Activated T-cell treated with anti-CD3 and anti-CD28 coated beads, Interleukin-2, amount 50 U/mL, for 72 hours (primary cell): ENCODE measurements around the gene FAM83F. TPM values are rescaled to one million over a fixed set of nuclear protein-coding genes. Genes with fewer than 3 reads are reported as not detected.
"Not testable (repeated sequence)": the region's sequence is repeated elsewhere in the genome, so short reads cannot be mapped to it uniquely, and the experiment has no call there.

Experiments used
- ATAC-seq, 2 donors: fragments of 150-1000 bp; cut with Tn5 transposase; replicated peaks in 1 of 2; 2 replicates each; pipeline ENCODE4 v1.10.0; 2021; ENCODE audit warnings: moderate library complexity in 2 of 2, mild to moderate bottlenecking in 1 of 2
- DNase-seq, 2 donors: peaks; one replicate each; pipeline ENCODE4 v3.0.0; 2021 to 2022; ENCODE audit warnings: mixed read lengths in 1 of 2
- H3K27ac Mint-ChIP-seq: one replicate; pipeline ENCODE4 v1.8.0; 2022; ENCODE audit warnings: mild to moderate bottlenecking, moderate library complexity, mixed read lengths
- H3K27me3 Mint-ChIP-seq: one replicate; pipeline ENCODE4 v1.8.0; 2022; ENCODE audit warnings: low read depth, mixed read lengths
- H3K36me3 Mint-ChIP-seq, 2 donors: one replicate each; pipeline ENCODE4 v1.8.0; 2022; ENCODE audit warnings: mixed read lengths in 2 of 2, mild to moderate bottlenecking in 1 of 2; ENCODE audit not compliant: insufficient read depth in 2 of 2
- H3K4me1 Mint-ChIP-seq: one replicate; pipeline ENCODE4 v1.8.0; 2022; ENCODE audit warnings: low read depth, mixed read lengths
- H3K4me3 Mint-ChIP-seq, 2 donors: one replicate each; pipeline ENCODE4 v1.8.0; 2022; ENCODE audit warnings: mild to moderate bottlenecking in 2 of 2, mixed read lengths in 2 of 2, moderate library complexity in 2 of 2
- H3K9me3 Mint-ChIP-seq, 2 donors: one replicate each; pipeline ENCODE4 v1.8.0; 2022; ENCODE audit warnings: mixed read lengths in 2 of 2
- total RNA-seq, 2 donors: library from RNA; stranded (reverse); gene quantifications; one replicate each; pipeline ENCODE4 v1.2.3, GENCODE V29; 2022

Gene FAM83F
- total RNA-seq, 2 donors from 2014 or later, result 0.81 to 0.89 TPM

GRCh38 chr22:40020956-40021355 lies 26.2 kb downstream of the FAM83F start:
- no peaks in the 10 kb centered on the region for H3K27me3 Mint-ChIP-seq
- no peaks in the 10 kb centered on the region for H3K9me3 Mint-ChIP-seq
- no peaks in the 10 kb centered on the region for H3K36me3 Mint-ChIP-seq
- no peak for ATAC-seq
- peaks cover 7% of the 10 kb centered on the region for H3K4me1 Mint-ChIP-seq
- DNase-seq, result no peak
- H3K4me3 Mint-ChIP-seq, result no peak overlapping the region
- H3K27ac Mint-ChIP-seq, result no peak overlapping the region

- Mint-ChIP-seq H3K27me3 (no peaks in the 10 kb centered on the region), H3K4me1 (peaks cover 7% of the 10 kb centered on the region), H3K27ac (no peak overlapping the region), H3K4me3 (no peak overlapping the region), H3K9me3 (no peaks in the 10 kb centered on the region), H3K36me3 (no peaks in the 10 kb centered on the region)
- no peak for DNase-seq
- no peak for ATAC-seq
These were observed 26.7 kb downstream of the FAM83F start for GRCh38 chr22:40021401-40022000.

GRCh38 chr22:40022536-40023240 lies 27.9 kb downstream of the FAM83F start:
- ATAC-seq, result peak; percentile 46 to 53
- no peak overlapping the region for H3K4me3 Mint-ChIP-seq
- no peaks in the 10 kb centered on the region for H3K27me3 Mint-ChIP-seq
- peaks cover 7% of the 10 kb centered on the region for H3K4me1 Mint-ChIP-seq
- no peaks in the 10 kb centered on the region for H3K9me3 Mint-ChIP-seq
- DNase-seq, result peak in 1 of 2 donors; percentile 15
- no peaks in the 10 kb centered on the region for H3K36me3 Mint-ChIP-seq
- H3K27ac Mint-ChIP-seq, result no peak overlapping the region

GRCh38 chr22:40023341-40023841 lies 28.6 kb downstream of the FAM83F start:
- Mint-ChIP-seq H3K4me1 (peaks cover 7% of the 10 kb centered on the region), H3K4me3 (no peak overlapping the region), H3K36me3 (no peaks in the 10 kb centered on the region), H3K9me3 (no peaks in the 10 kb centered on the region), H3K27ac (no peak overlapping the region), H3K27me3 (no peaks in the 10 kb centered on the region)
- DNase-seq, result no peak
- ATAC-seq, result no peak

GRCh38 chr22:40024201-40025061 lies 29.7 kb downstream of the FAM83F start:
- H3K27ac Mint-ChIP-seq, result no peak overlapping the region
- no peaks in the 10 kb centered on the region for H3K27me3 Mint-ChIP-seq
- H3K4me3 Mint-ChIP-seq, result no peak overlapping the region
- ATAC-seq (peak; percentile 79), DNase-seq (peak; percentile 58 to 64)
- no peaks in the 10 kb centered on the region for H3K36me3 Mint-ChIP-seq
- H3K4me1 Mint-ChIP-seq, result peaks cover 7% of the 10 kb centered on the region
- no peaks in the 10 kb centered on the region for H3K9me3 Mint-ChIP-seq

- not testable (repeated sequence) for H3K4me3 Mint-ChIP-seq, DNase-seq, H3K27me3 Mint-ChIP-seq, ATAC-seq, H3K4me1 Mint-ChIP-seq, H3K36me3 Mint-ChIP-seq, H3K27ac Mint-ChIP-seq, H3K9me3 Mint-ChIP-seq
These were observed 30.3 kb downstream of the FAM83F start for GRCh38 chr22:40025062-40025379.

- no peak overlapping the region for H3K27ac Mint-ChIP-seq
- ATAC-seq, result no peak
- no peak for DNase-seq
- no peak overlapping the region for H3K4me3 Mint-ChIP-seq
- H3K4me1 Mint-ChIP-seq, result peaks cover 11% of the 10 kb centered on the region
- H3K27me3 Mint-ChIP-seq, result no peaks in the 10 kb centered on the region
- no peaks in the 10 kb centered on the region for H3K9me3 Mint-ChIP-seq
- H3K36me3 Mint-ChIP-seq, result no peaks in the 10 kb centered on the region
These were observed 31.1 kb downstream of the FAM83F start for GRCh38 chr22:40025856-40026255.

- no peak overlapping the region for H3K27ac Mint-ChIP-seq
These were observed 31.9 kb downstream of the FAM83F start for GRCh38 chr22:40026641-40027040.

GRCh38 chr22:40027191-40028097 lies 32.7 kb downstream of the FAM83F start:
- ATAC-seq, result no peak
- Mint-ChIP-seq H3K36me3 (no peaks in the 10 kb centered on the region), H3K27ac (no peak overlapping the region), H3K9me3 (no peaks in the 10 kb centered on the region), H3K4me3 (no peak overlapping the region), H3K4me1 (peaks cover 10% of the 10 kb centered on the region), H3K27me3 (no peaks in the 10 kb centered on the region)
- DNase-seq, result no peak

More at GRCh38 chr22:40026641-40027040, 31.9 kb downstream of the FAM83F start:
- DNase-seq (no peak), ATAC-seq (no peak)
- Mint-ChIP-seq H3K4me3 (no peak overlapping the region), H3K27me3 (no peaks in the 10 kb centered on the region), H3K36me3 (no peaks in the 10 kb centered on the region), H3K9me3 (no peaks in the 10 kb centered on the region), H3K4me1 (peaks cover 11% of the 10 kb centered on the region)

- Mint-ChIP-seq H3K9me3 (no peaks in the 10 kb centered on the region), H3K27ac (no peak overlapping the region), H3K27me3 (no peaks in the 10 kb centered on the region), H3K4me1 (peaks cover 4% of the 10 kb centered on the region), H3K36me3 (no peaks in the 10 kb centered on the region), H3K4me3 (no peak overlapping the region)
- DNase-seq (no peak), ATAC-seq (no peak)
These were observed 33.3 kb downstream of the FAM83F start for GRCh38 chr22:40028098-40028425.

GRCh38 chr22:40029189-40029890 lies 34.6 kb downstream of the FAM83F start:
- Mint-ChIP-seq H3K36me3 (no peaks in the 10 kb centered on the region), H3K27me3 (no peaks in the 10 kb centered on the region), H3K4me1 (peaks cover 4% of the 10 kb centered on the region), H3K4me3 (no peak overlapping the region), H3K9me3 (no peaks in the 10 kb centered on the region), H3K27ac (no peak overlapping the region)
- ATAC-seq, result no peak
- no peak for DNase-seq

GRCh38 chr22:40030026-40030757 lies 35.4 kb downstream of the FAM83F start:
- H3K27me3 Mint-ChIP-seq, result no peaks in the 10 kb centered on the region
- H3K9me3 Mint-ChIP-seq, result no peaks in the 10 kb centered on the region
- peaks cover 4% of the 10 kb centered on the region for H3K4me1 Mint-ChIP-seq
- DNase-seq, result no peak
- H3K4me3 Mint-ChIP-seq, result no peak overlapping the region
- H3K36me3 Mint-ChIP-seq, result no peaks in the 10 kb centered on the region
- H3K27ac Mint-ChIP-seq, result no peak overlapping the region
- no peak for ATAC-seq
